H9 (cell line): ENCODE results near the gene CORIN. TPM values are rescaled to one million over a fixed set of nuclear protein-coding genes. Genes with fewer than 3 reads are reported as not detected.

Experiments used
- DNase-seq: peaks from one replicate; pipeline ENCODE4 v3.0.0-alpha.2; 2017
- H2AFZ ChIP-seq: one replicate; pipeline ENCODE4 v1.6.1; 2013; ENCODE audit warnings: mild to moderate bottlenecking, low read length, control low read depth, moderate library complexity
- H2AK5ac ChIP-seq: 2 replicates; pipeline ENCODE4 v1.6.1; 2013; ENCODE audit warnings: low read length, control low read depth, mixed read lengths; ENCODE audit not compliant: insufficient read length
- H2BK120ac ChIP-seq: one replicate; pipeline ENCODE4 v1.6.1; 2013; ENCODE audit warnings: low read depth, mild to moderate bottlenecking, low read length, control low read depth, inconsistent platforms; ENCODE audit not compliant: poor library complexity, severe bottlenecking
- H2BK12ac ChIP-seq: 2 replicates; pipeline ENCODE4 v1.6.1; 2013; ENCODE audit warnings: low read length, control low read depth, mixed read lengths, low read depth; ENCODE audit not compliant: insufficient read length
- H2BK15ac ChIP-seq: 2 replicates; pipeline ENCODE4 v1.6.1; 2013; ENCODE audit warnings: low read depth, low read length, control low read depth
- H2BK20ac ChIP-seq: one replicate; pipeline ENCODE4 v1.6.1; 2013; ENCODE audit warnings: low read depth, mild to moderate bottlenecking, low read length, control low read depth, inconsistent platforms; ENCODE audit not compliant: poor library complexity, severe bottlenecking
- H2BK5ac ChIP-seq: 2 replicates; pipeline ENCODE4 v1.6.1; 2013; ENCODE audit warnings: low read length, control low read depth, mixed read lengths; ENCODE audit not compliant: insufficient read length
- H3K14ac ChIP-seq: 2 replicates; pipeline ENCODE4 v1.6.1; 2013; ENCODE audit warnings: low read length, control low read depth; ENCODE audit not compliant: insufficient read depth
- H3K18ac ChIP-seq: 2 replicates; pipeline ENCODE4 v1.6.1; 2013; ENCODE audit warnings: low read depth, mild to moderate bottlenecking, mixed read lengths, low read length, control low read depth; ENCODE audit not compliant: insufficient read length
- H3K23ac ChIP-seq: 2 replicates; pipeline ENCODE4 v1.6.1; 2013; ENCODE audit warnings: low read length, control low read depth, mixed read lengths, low read depth; ENCODE audit not compliant: insufficient read length
- H3K23me2 ChIP-seq: 2 replicates; pipeline ENCODE4 v1.6.1; 2013; ENCODE audit warnings: low read depth, mild to moderate bottlenecking, mixed read lengths, low read length, control low read depth; ENCODE audit not compliant: insufficient read length, poor library complexity, severe bottlenecking
- H3K27ac ChIP-seq: 2 replicates; pipeline ENCODE4 v1.5.1; 2013; ENCODE audit warnings: low read length, control low read depth, mixed read lengths, low read depth; ENCODE audit not compliant: insufficient read length
- H3K27me3 ChIP-seq: 2 replicates; pipeline ENCODE4 v1.6.1; 2013; ENCODE audit warnings: low read length, control low read depth, inconsistent platforms; ENCODE audit not compliant: insufficient read depth
- H3K4ac ChIP-seq: 2 replicates; pipeline ENCODE4 v1.6.1; 2013; ENCODE audit warnings: low read depth, mild to moderate bottlenecking, control low read depth, inconsistent platforms, low read length, moderate library complexity
- H3K4me1 ChIP-seq: 2 replicates; pipeline ENCODE4 v1.6.1; 2013; ENCODE audit warnings: low read length, control low read depth, inconsistent platforms; ENCODE audit not compliant: insufficient read depth
- H3K4me2 ChIP-seq: 2 replicates; pipeline ENCODE4 v1.6.1; 2013; ENCODE audit warnings: low read length, control low read depth, mixed read lengths; ENCODE audit not compliant: insufficient read length, insufficient read depth
- H3K56ac ChIP-seq: 2 replicates; pipeline ENCODE4 v1.6.1; 2013; ENCODE audit warnings: low read depth, mild to moderate bottlenecking, mixed read lengths, low read length, control low read depth; ENCODE audit not compliant: insufficient read length
- H3K79me1 ChIP-seq: 2 replicates; pipeline ENCODE4 v1.6.1; 2013; ENCODE audit warnings: low read depth, mild to moderate bottlenecking, moderate library complexity, low read length, control low read depth, inconsistent platforms; ENCODE audit not compliant: insufficient read depth, poor library complexity, severe bottlenecking
- H3K79me2 ChIP-seq: 2 replicates; pipeline ENCODE4 v1.6.1; 2013; ENCODE audit warnings: low read length, control low read depth, inconsistent platforms; ENCODE audit not compliant: insufficient read depth
- H3K9ac ChIP-seq: 2 replicates; pipeline ENCODE4 v1.6.1; 2013; ENCODE audit warnings: low read length, control low read depth, mixed read lengths; ENCODE audit not compliant: insufficient read length; ENCODE audit errors: extremely low read depth
- H3K9me3 ChIP-seq: one replicate; pipeline ENCODE4 v1.6.1; 2013; ENCODE audit warnings: low read depth, low read length, inconsistent platforms; ENCODE audit not compliant: control insufficient read depth
- H3T11ph ChIP-seq: one replicate; pipeline ENCODE4 v1.6.1; 2013; ENCODE audit warnings: mild to moderate bottlenecking, low read length, control low read depth, inconsistent platforms
- H4K20me1 ChIP-seq: one replicate; pipeline ENCODE4 v1.6.1; 2013; ENCODE audit not compliant: control insufficient read depth, insufficient read length, insufficient read depth
- H4K5ac ChIP-seq: 2 replicates; pipeline ENCODE4 v1.6.1; 2013; ENCODE audit warnings: low read depth, mild to moderate bottlenecking, mixed read lengths, low read length, control low read depth; ENCODE audit not compliant: insufficient read length
- H4K8ac ChIP-seq: replicated peaks from 2 replicates; pipeline ENCODE4 v1.6.1; 2013; ENCODE audit warnings: low read length, control low read depth, mixed read lengths, low read depth; ENCODE audit not compliant: insufficient read length
- H4K91ac ChIP-seq: 2 replicates; pipeline ENCODE4 v1.6.1; 2013; ENCODE audit warnings: low read depth, mild to moderate bottlenecking, moderate library complexity, mixed read lengths, low read length, control low read depth; ENCODE audit not compliant: insufficient read length
- H3K27ac Mint-ChIP-seq, 3 experiments: 2 replicates in 2 of 3; 3 replicates in 1 of 3; pipeline ENCODE4 v1.8.0; 2020 to 2021; ENCODE audit warnings: mixed read lengths in 3 of 3, mild to moderate bottlenecking in 1 of 3, moderate library complexity in 1 of 3
- H3K27me3 Mint-ChIP-seq: 2 replicates; pipeline ENCODE4 v1.8.0; 2021; ENCODE audit warnings: low read depth, mild to moderate bottlenecking, moderate library complexity, mixed read lengths
- H3K36me3 Mint-ChIP-seq, 3 experiments: 2 replicates in 2 of 3; 3 replicates in 1 of 3; pipeline ENCODE4 v1.8.0; 2020 to 2021; ENCODE audit warnings: low read depth in 3 of 3, mixed read lengths in 3 of 3; ENCODE audit not compliant: insufficient read depth in 1 of 3
- H3K4me1 Mint-ChIP-seq, 2 experiments: 2 replicates each; pipeline ENCODE4 v1.8.0; 2020; ENCODE audit warnings: mixed read lengths in 2 of 2
- H3K4me3 Mint-ChIP-seq, 2 experiments: 2 replicates in 1 of 2; 3 replicates in 1 of 2; pipeline ENCODE4 v1.8.0; 2020 to 2021; ENCODE audit warnings: mild to moderate bottlenecking in 2 of 2, mixed read lengths in 2 of 2, moderate library complexity in 1 of 2
- H3K9me3 Mint-ChIP-seq, 2 experiments: 2 replicates in 1 of 2; 3 replicates in 1 of 2; pipeline ENCODE4 v1.8.0; 2020; ENCODE audit warnings: mild to moderate bottlenecking in 2 of 2, mixed read lengths in 2 of 2, moderate library complexity in 1 of 2
- WGBS: extraction: QIAGEN DNeasy Blood & Tissue Kit; methylation state at CpG from one replicate; pipeline ENCODE4 v1.1.7; 2013; ENCODE audit warnings: missing lambda C conversion rate, low lambda C conversion rate, mixed read lengths; ENCODE audit not compliant: insufficient read length; ENCODE audit errors: extremely low coverage; 5-methylcytosine and 5-hydroxymethylcytosine counted together
- total RNA-seq: library from RNA; stranded (reverse); gene quantifications from 2 replicates; pipeline ENCODE4 v1.2.1, GENCODE V29; 2021
- TF ChIP-seq, protein P1 (sequence below): fragments of 200-600 bp; sonication (generic); conservative IDR thresholded peaks from 3 replicates; pipeline ENCODE4 v1.8.0; 2021; ENCODE audit warnings: antibody characterized with exemption, mild to moderate bottlenecking

CORIN gene
- total RNA-seq, 1 experiment from 2014 or later = 0.39 TPM

DNA sequence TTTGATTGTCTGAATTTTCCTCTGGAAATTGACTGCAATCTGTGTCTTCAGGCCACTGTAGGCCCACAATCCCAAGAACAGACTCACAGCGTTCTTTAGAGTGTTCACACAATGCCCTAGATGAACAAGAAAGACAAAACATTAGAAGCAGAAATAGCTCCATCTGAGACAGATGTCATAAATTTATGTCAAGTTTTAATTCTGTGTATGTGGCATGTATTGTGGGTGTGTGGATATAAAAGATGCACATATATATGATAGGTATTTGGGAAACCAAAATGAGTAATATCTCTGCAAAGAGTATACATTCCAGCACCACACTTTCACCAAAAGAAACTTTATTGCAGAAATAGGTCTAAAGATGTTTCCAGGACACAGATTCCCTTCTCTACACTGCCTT, 176.1 kb downstream of the CORIN start:
- peaks cover 0 to 14% (median 4%) of the 10 kb centered on the region in 3 experiments; a peak in 3 of 7 replicates for H3K36me3 Mint-ChIP-seq
- Histone ChIP-seq H4K91ac (no peak overlapping the region), H3K9me3 (no peaks in the 10 kb centered on the region), H3K4me1 (no peaks in the 10 kb centered on the region), H4K5ac (no peak overlapping the region), H3K79me2 (no peaks in the 10 kb centered on the region), H4K20me1 (no peaks in the 10 kb centered on the region), H3T11ph (no peak overlapping the region), H3K23ac (no peak overlapping the region), H2BK5ac (no peak overlapping the region), H2BK120ac (no peak overlapping the region), H3K4me2 (no peak overlapping the region), H3K27ac (no peak overlapping the region), H3K23me2 (no peaks in the 10 kb centered on the region), H2AK5ac (no peak overlapping the region), H2AFZ (no peak overlapping the region), H3K4ac (no peak overlapping the region), H3K79me1 (no peaks in the 10 kb centered on the region), H2BK12ac (no peak overlapping the region), H3K14ac (no peak overlapping the region), H3K27me3 (no peaks in the 10 kb centered on the region), H3K18ac (no peak overlapping the region), H3K9ac (no peak overlapping the region), H3K56ac (no peak overlapping the region), H2BK20ac (no peak overlapping the region), H2BK15ac (no peak overlapping the region), H4K8ac (no peak overlapping the region)
- no peak overlapping the region for H3K4me3 Mint-ChIP-seq
- peaks cover 11 to 12% of the 10 kb centered on the region in 2 experiments for H3K9me3 Mint-ChIP-seq
- no peak for DNase-seq
- TF ChIP-seq, protein P1, sequence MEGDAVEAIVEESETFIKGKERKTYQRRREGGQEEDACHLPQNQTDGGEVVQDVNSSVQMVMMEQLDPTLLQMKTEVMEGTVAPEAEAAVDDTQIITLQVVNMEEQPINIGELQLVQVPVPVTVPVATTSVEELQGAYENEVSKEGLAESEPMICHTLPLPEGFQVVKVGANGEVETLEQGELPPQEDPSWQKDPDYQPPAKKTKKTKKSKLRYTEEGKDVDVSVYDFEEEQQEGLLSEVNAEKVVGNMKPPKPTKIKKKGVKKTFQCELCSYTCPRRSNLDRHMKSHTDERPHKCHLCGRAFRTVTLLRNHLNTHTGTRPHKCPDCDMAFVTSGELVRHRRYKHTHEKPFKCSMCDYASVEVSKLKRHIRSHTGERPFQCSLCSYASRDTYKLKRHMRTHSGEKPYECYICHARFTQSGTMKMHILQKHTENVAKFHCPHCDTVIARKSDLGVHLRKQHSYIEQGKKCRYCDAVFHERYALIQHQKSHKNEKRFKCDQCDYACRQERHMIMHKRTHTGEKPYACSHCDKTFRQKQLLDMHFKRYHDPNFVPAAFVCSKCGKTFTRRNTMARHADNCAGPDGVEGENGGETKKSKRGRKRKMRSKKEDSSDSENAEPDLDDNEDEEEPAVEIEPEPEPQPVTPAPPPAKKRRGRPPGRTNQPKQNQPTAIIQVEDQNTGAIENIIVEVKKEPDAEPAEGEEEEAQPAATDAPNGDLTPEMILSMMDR = no peak
- H3K27me3 Mint-ChIP-seq = no peaks in the 10 kb centered on the region
- H3K4me1 Mint-ChIP-seq = peaks cover 0 to 5% of the 10 kb centered on the region in 2 experiments; a peak in 2 of 4 replicates
- no CpG with 5 or more reads among the region's 1 CpG for WGBS
- H3K27ac Mint-ChIP-seq = no peak overlapping the region
